Ovary (tissue), 9 donors: ENCODE results near the gene CHRM1. TPM values are rescaled to one million over a fixed set of nuclear protein-coding genes. Genes with fewer than 3 reads are reported as not detected.
A peak's percentile ranks its signal among the peaks of the same experiment; 100 is the strongest.

Experiments
- DNase-seq, 5 donors: peaks; one replicate each; pipeline ENCODE4 v3.0.0-alpha.2; 2019 to 2020
- H3K27ac ChIP-seq, 2 donors: fragments of 200-600 bp; one replicate each; pipeline versions ENCODE4 v1.5.1 to v1.8.0; 2019 to 2022
- H3K27me3 ChIP-seq: fragments of 200-600 bp; one replicate; pipeline ENCODE4 v1.8.0; 2022
- H3K36me3 ChIP-seq: fragments of 200-600 bp; sonication (generic); one replicate; pipeline ENCODE4 v1.5.1; 2019
- H3K4me1 ChIP-seq: one replicate; pipeline ENCODE4 v1.8.1; 2013; ENCODE audit warnings: mild to moderate bottlenecking, moderate library complexity; ENCODE audit not compliant: insufficient read depth
- H3K4me3 ChIP-seq: fragments of 200-600 bp; sonication (generic); one replicate; pipeline ENCODE4 v1.5.1; 2017
- H3K9me3 ChIP-seq, 2 donors: fragments of 200-600 bp in 1 of 2; sonication (generic) in 1 of 2; one replicate each; pipeline versions ENCODE4 v1.5.1 to v1.8.1; 2013 to 2019; ENCODE audit warnings: mild to moderate bottlenecking in 1 of 2, moderate library complexity in 1 of 2
- EP300 ChIP-seq: sonication (generic); formaldehyde crosslinking; IDR thresholded peaks from one replicate; pipeline ENCODE4 v1.6.1; 2017; ENCODE audit warnings: antibody characterized with exemption
- POLR2A ChIP-seq: fragments of 450-650 bp; IDR thresholded peaks from one replicate; pipeline ENCODE4 v1.6.1; 2017; ENCODE audit warnings: antibody characterized with exemption, mild to moderate bottlenecking, moderate library complexity
- WGBS, 3 donors: extraction: QIAGEN DNeasy Blood & Tissue Kit in 1 of 3; methylation state at CpG; one replicate each; pipeline versions ENCODE4 v1.1.5 to v1.1.7; 2013 to 2017; 5-methylcytosine and 5-hydroxymethylcytosine counted together
- intact Hi-C, 4 donors: fragments of 100-400 bp; cut with DNase I; formaldehyde crosslinking; loops; one replicate each; pipeline versions ENCODE4 v1.11.0 to v1.15.1; 2022 to 2023
- polyA plus RNA-seq, 2 donors: library from polyadenylated mRNA; stranded (reverse); fragments of 200-250 nt in 1 of 2; fragments of 350-450 nt in 1 of 2; fragmentation: Illumina TruSeq in 1 of 2; extraction: RNeasy Lipid Tissue Mini Kit (QIAGEN cat#74804) in 1 of 2; gene quantifications; one replicate each; pipeline ENCODE4 v1.2.3, GENCODE V29; 2013 to 2014
- total RNA-seq, 7 donors: library from RNA; depleted of rRNA in 2 of 7; stranded (reverse); fragments of >200 nt in 2 of 7; fragmentation: NEBNext Ultra II Directional in 3 of 7; extraction: Animal tissue kit (Norgen Biotek cat#: 25700) in 3 of 7; gene quantifications; one replicate each; pipeline versions ENCODE4 v1.1.0 to v1.2.4, GENCODE V29; 2016 to 2023
- TF ChIP-seq, protein P1 (sequence below), 3 donors: fragments of 450-650 bp in 2 of 3; fragments of 200-600 bp in 1 of 3; IDR thresholded peaks; one replicate each; pipeline versions ENCODE4 v1.5.1 to v1.8.0; 2016 to 2022; ENCODE audit warnings: antibody characterized with exemption in 3 of 3, mild to moderate bottlenecking in 1 of 3
- donor health status: DM: no; HTN: no; CAD: no; lungs with moderate emphysema.
- donor health status: DM: no; HTN: no; CAD: no.
- donor health status: Bipolar disorder and iron deficiency.
- donor health status: DM: yes; HTN: yes; CAD: no.
- donor health status: DM: no; HTN: no; CAD: no.
- donor health status: DM: yes; HTN: yes; CAD: no.

Gene CHRM1
- total and polyA plus RNA-seq, 9 donors, result not detected

DNA sequence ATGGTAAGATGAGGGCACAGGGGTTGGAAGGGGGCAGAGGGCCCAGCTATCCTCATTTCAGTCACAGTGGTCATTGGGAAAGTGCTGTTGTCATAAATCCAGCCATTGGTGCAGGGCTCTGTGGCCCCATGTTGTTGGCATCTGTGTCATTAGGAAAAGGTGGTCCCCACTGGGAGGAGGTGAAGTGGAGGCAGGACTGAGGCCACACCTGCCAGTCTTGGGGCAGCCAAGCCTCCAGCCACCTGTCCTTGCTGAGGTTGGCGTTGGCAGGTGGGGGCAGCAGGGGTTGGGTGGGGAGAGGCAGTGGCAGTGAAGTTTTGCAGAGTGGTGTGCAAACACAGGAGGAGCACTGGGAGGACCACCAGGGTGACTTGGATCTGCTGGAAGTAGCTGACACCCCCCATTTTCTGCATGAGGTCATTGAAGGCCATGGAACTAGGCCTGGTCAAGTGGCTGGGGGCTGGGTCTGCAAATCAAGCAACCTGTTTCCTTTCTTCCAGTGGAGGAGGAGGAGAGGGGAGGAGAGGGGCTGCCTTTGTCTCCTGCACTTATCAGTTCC is 38.3 kb upstream of the CHRM1 start:
- no peaks in the 10 kb centered on the region for H3K27me3 ChIP-seq
- WGBS, 3 donors, result 94 to 100% (median 100%) methylated on average over 1 of the region's 1 CpG
- H3K36me3 ChIP-seq, result no peaks in the 10 kb centered on the region
- intact Hi-C loops, result no loop called here
- TF ChIP-seq POLR2A (no peak), EP300 (no peak)
- TF ChIP-seq, protein P1, sequence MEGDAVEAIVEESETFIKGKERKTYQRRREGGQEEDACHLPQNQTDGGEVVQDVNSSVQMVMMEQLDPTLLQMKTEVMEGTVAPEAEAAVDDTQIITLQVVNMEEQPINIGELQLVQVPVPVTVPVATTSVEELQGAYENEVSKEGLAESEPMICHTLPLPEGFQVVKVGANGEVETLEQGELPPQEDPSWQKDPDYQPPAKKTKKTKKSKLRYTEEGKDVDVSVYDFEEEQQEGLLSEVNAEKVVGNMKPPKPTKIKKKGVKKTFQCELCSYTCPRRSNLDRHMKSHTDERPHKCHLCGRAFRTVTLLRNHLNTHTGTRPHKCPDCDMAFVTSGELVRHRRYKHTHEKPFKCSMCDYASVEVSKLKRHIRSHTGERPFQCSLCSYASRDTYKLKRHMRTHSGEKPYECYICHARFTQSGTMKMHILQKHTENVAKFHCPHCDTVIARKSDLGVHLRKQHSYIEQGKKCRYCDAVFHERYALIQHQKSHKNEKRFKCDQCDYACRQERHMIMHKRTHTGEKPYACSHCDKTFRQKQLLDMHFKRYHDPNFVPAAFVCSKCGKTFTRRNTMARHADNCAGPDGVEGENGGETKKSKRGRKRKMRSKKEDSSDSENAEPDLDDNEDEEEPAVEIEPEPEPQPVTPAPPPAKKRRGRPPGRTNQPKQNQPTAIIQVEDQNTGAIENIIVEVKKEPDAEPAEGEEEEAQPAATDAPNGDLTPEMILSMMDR (IDR thresholded peaks at IDR 0.05), result no peak
- no peaks in the 10 kb centered on the region for H3K9me3 ChIP-seq
- no peak for DNase-seq
- H3K4me3 ChIP-seq, result no peak overlapping the region
- peaks cover 1% of the 10 kb centered on the region for H3K4me1 ChIP-seq
- no peak overlapping the region for H3K27ac ChIP-seq

DNA sequence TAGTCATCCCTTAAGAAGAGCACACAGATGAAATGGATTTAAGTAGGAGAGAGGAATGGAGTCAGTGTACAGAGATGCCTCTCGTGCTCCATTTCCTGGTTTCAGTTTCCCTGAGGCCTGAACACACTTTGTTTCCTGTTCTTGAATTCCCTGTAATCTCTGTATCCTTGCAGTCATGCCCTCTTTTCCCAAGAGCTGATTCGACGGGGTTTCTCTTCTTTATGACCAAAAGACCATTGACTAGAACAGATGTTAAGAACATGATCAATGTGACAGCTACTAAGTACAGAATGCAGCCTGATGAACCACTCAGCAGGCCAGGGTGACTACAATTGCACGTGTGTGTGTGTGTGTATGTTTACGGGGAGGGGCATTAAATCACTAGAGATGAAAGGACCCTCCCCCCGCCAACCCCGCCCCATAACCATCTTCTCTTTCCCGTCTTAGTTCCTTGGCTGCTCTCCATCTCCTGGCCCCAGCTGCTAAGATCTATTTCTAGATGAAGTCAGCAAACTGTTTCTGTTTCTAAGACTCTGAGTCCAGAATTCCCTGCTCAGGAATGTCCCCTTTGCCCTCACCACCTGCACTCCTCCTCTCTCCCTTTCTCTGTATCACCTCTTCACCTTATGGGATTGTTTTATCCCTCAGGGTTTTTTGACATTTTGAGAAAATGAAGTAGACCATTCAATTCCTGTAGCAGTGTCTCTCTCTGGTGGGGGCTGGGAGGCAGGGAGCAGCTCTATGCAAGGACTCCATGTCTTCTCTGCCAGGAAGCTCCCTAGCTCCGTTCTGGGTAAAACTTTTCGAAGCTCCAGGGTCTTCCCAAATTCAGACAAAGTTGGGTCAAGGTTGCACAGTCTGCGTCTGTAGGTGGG is 37.6 kb upstream of the CHRM1 start:
- intact Hi-C loops, result no loop called here
- TF ChIP-seq POLR2A (no peak), EP300 (no peak)
- TF ChIP-seq, protein P1 (IDR thresholded peaks at IDR 0.05), result no peak
- no peaks in the 10 kb centered on the region for H3K27me3 ChIP-seq
- H3K36me3 ChIP-seq, result no peaks in the 10 kb centered on the region
- H3K4me3 ChIP-seq, result no peak overlapping the region
- H3K4me1 ChIP-seq, result peaks cover 1% of the 10 kb centered on the region
- no peak overlapping the region for H3K27ac ChIP-seq
- no peaks in the 10 kb centered on the region for H3K9me3 ChIP-seq
- DNase-seq, result peak in 2 of 5 donors; percentile 31 to 62
- WGBS, 3 donors, result 11 to 12% (median 12%) methylated on average over 11 of the region's 11 CpGs

DNA sequence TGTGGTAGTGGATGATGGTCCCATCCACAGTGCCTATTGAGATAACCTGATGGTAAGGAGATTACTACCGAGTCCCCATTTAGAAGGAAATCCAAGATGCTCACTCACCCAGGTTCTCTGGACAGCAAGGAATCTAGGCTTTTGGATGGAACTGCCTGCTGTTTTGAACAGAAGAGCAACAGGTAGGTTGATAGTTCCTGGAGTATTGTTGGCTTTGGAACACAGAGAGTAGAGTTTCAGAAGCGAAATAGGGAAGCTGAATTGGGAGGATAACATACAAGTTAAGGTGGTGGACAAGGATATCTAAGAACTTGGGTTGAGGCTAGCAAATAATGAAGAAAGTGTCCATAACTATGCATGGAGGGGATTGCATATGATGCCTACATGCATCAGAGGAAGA is 36.0 kb upstream of the CHRM1 start:
- Histone ChIP-seq H3K27me3 (no peaks in the 10 kb centered on the region), H3K27ac (no peak overlapping the region), H3K9me3 (no peaks in the 10 kb centered on the region), H3K36me3 (no peaks in the 10 kb centered on the region), H3K4me1 (peaks cover 1% of the 10 kb centered on the region), H3K4me3 (no peak overlapping the region)
- WGBS, 3 donors, result 91 to 99% (median 92%) methylated on average over 2 of the region's 2 CpGs
- TF ChIP-seq, protein P1 (IDR thresholded peaks at IDR 0.05), result no peak
- TF ChIP-seq EP300 (no peak), POLR2A (no peak)
- intact Hi-C loops, result no loop called here
- no peak for DNase-seq

DNA sequence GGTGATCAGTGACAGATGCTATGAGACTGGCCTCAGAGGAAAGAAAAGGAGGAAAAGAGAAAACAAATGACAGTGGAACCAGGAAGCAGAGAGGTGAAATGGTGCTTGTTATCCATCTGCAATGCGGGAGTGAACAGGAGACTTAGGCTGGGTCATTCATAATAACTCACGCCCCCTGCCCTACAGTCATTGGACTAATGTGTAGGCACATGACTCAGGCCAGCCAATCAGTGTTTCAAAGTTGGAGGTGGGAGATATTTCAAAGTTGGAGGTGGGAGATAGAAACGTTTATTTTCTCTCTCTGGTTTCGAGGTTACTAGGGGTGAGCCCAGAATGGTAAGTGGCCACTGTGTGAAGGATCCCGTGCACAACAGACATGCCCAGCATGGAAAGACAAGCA is 33.3 kb upstream of the CHRM1 start:
- peaks cover 1% of the 10 kb centered on the region for H3K4me1 ChIP-seq
- DNase-seq, result no peak
- H3K36me3 ChIP-seq, result no peaks in the 10 kb centered on the region
- no peaks in the 10 kb centered on the region for H3K27me3 ChIP-seq
- H3K27ac ChIP-seq, result no peak overlapping the region
- intact Hi-C loops, result no loop called here
- H3K9me3 ChIP-seq, result no peaks in the 10 kb centered on the region
- WGBS, 3 donors, result 67 to 74% (median 73%) methylated on average over 5 of the region's 5 CpGs
- H3K4me3 ChIP-seq, result no peak overlapping the region
- TF ChIP-seq, protein P1 (IDR thresholded peaks at IDR 0.05), result no peak
- TF ChIP-seq EP300, result no peak
- TF ChIP-seq POLR2A, result no peak
